Fibroblast of pulmonary artery (primary cell): ENCODE data around the gene LIX1.
"Not testable (repeated sequence)": the region's sequence is repeated elsewhere in the genome, so short reads cannot be mapped to it uniquely, and the experiment has no call there.

Source experiments
- DNase-seq: peaks from one replicate; pipeline ENCODE4 v3.0.0-alpha.2; 2010; ENCODE audit warnings: low read depth
- H3K4me3 ChIP-seq: replicated peaks from 2 replicates; pipeline ENCODE4 v1.5.1; 2011; ENCODE audit warnings: low read depth, mild to moderate bottlenecking, control low read depth, low read length, moderate library complexity
- CTCF ChIP-seq: IDR thresholded peaks from 2 replicates; pipeline ENCODE4 v1.5.1; 2011; ENCODE audit warnings: mild to moderate bottlenecking, control low read depth, low read length, inconsistent platforms; ENCODE audit errors: missing control alignments

LIX1 gene

GRCh38 chr5:97148288-97148687 is 5.9 kb upstream of the LIX1 start:
- H3K4me3 ChIP-seq: no peak overlapping the region

GRCh38 chr5:97143704-97144103 is 1.3 kb upstream of the LIX1 start:
- no peak for DNase-seq

More at GRCh38 chr5:97148288-97148687, 5.9 kb upstream of the LIX1 start:
- DNase-seq: no peak
- TF ChIP-seq CTCF: no peak

GRCh38 chr5:97141539-97141938 is 872 bp downstream of the LIX1 start:
- DNase-seq: no peak
- H3K4me3 ChIP-seq: no peak overlapping the region
- no peak for TF ChIP-seq CTCF

More at GRCh38 chr5:97143704-97144103, 1.3 kb upstream of the LIX1 start:
- no peak overlapping the region for H3K4me3 ChIP-seq
- TF ChIP-seq CTCF: no peak

- TF ChIP-seq CTCF: no peak
- no peak for DNase-seq
- no peak overlapping the region for H3K4me3 ChIP-seq
These were observed 1.4 kb downstream of the LIX1 start for GRCh38 chr5:97141031-97141430.

- not testable (repeated sequence) for DNase-seq, H3K4me3 ChIP-seq
These were observed 2.2 kb downstream of the LIX1 start for GRCh38 chr5:97140250-97140649.

- no peak for TF ChIP-seq CTCF
- H3K4me3 ChIP-seq: no peak overlapping the region
- no peak for DNase-seq
These were observed 5.9 kb downstream of the LIX1 start for GRCh38 chr5:97136475-97136874.

GRCh38 chr5:97135868-97136267 is 6.5 kb downstream of the LIX1 start:
- no peak for DNase-seq
- no peak overlapping the region for H3K4me3 ChIP-seq
- no peak for TF ChIP-seq CTCF
